GM21528 (cell line): ENCODE measurements around the gene KATNAL1.

Source experiments
- ATAC-seq: cut with Tn5 transposase; IDR thresholded peaks from one replicate; pipeline ENCODE4 v1.9.1; 2021; ENCODE audit warnings: mild to moderate bottlenecking, moderate library complexity; ENCODE audit not compliant: unreplicated experiment, low FRiP score

Gene KATNAL1

GRCh38 chr13:30307194-30307970, at the start of gene KATNAL1:
TSS of gene KATNAL1 (minus strand) at chr13:30307551. CDS start at chr13:30283777, 23,774 bp downstream.
- peak; percentile 61 for ATAC-seq

GRCh38 chr13:30355839-30356238, 48.5 kb upstream of the KATNAL1 start:
- no peak for ATAC-seq

- no peak for ATAC-seq
Observed at GRCh38 chr13:30355384-30355699, 48.0 kb upstream of the KATNAL1 start.

- no peak for ATAC-seq
Observed at GRCh38 chr13:30354493-30355383, 47.4 kb upstream of the KATNAL1 start.

GRCh38 chr13:30353471-30354215, 46.3 kb upstream of the KATNAL1 start:
- ATAC-seq, result no peak

- no peak for ATAC-seq
Observed at GRCh38 chr13:30353060-30353459, 45.7 kb upstream of the KATNAL1 start.

- ATAC-seq, result no peak
Observed at GRCh38 chr13:30352121-30352520, 44.8 kb upstream of the KATNAL1 start.

- no peak for ATAC-seq
Observed at GRCh38 chr13:30346789-30347167, 39.4 kb upstream of the KATNAL1 start.

GRCh38 chr13:30346153-30346788, 38.9 kb upstream of the KATNAL1 start:
- ATAC-seq, result no peak

- no peak for ATAC-seq
Observed at GRCh38 chr13:30345426-30346100, 38.2 kb upstream of the KATNAL1 start.

GRCh38 chr13:30341815-30342570, 34.6 kb upstream of the KATNAL1 start:
- no peak for ATAC-seq

GRCh38 chr13:30340331-30341250, 33.2 kb upstream of the KATNAL1 start:
- ATAC-seq, result no peak

GRCh38 chr13:30339738-30340330, 32.5 kb upstream of the KATNAL1 start:
- ATAC-seq, result no peak

GRCh38 chr13:30338952-30339351, 31.6 kb upstream of the KATNAL1 start:
- no peak for ATAC-seq

GRCh38 chr13:30338331-30338851, 31.0 kb upstream of the KATNAL1 start:
- ATAC-seq, result no peak

- no peak for ATAC-seq
Observed at GRCh38 chr13:30337061-30337610, 29.8 kb upstream of the KATNAL1 start.

GRCh38 chr13:30334663-30335386, 27.5 kb upstream of the KATNAL1 start:
- ATAC-seq, result no peak
